ENCODE measurements around the gene BMP2. TPM values are rescaled to one million over a fixed set of nuclear protein-coding genes. Genes with fewer than 3 reads are reported as not detected.

The BMP2 gene
- total RNA-seq, 2 experiments from 2014 or later = not detected

DNA sequence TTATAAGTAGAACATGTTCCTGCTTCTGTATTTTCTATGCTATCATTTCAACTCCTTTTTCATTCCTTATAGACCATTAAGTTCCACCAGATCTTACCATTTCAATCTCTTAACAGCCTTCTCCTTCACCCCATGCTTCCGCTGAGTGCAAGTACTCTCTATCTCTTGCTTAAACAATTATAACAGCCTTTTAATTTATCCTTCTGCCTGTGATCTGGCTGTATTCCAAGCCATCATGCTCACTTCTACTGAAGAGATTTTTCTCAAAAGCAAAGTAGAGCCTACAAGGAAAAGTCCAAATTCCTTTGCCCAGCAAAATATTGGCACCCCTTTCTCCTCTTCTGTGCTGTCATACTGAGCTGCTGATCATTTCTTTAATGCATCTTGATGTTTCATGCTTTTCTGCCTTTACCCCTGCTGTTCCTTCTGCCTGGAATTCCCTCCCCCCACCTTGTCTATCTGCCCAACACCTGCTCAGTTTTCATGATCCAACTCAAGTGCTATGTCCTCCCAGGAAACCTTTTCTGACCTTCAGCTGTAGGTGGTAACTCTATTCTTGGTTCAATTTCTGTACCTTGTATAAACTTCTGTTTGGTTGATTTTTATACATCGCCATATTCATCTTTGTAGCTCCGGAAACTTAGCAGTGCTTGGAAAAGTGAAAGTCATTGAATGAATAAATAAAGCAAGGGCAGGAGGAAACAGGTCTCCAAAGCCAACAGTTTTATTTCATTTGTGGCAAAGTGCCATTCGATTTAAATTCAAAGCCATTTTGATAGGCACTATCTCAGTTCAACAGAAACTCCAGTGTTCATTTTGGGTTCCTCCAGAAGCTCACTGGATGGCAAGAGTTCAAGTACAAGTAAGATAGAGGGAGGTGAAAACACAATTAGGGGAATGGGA lies 10.5 kb upstream of the BMP2 start:
- Mint-ChIP-seq H3K4me3 (no peak overlapping the region), H3K9me3 (peaks cover 6% of the 10 kb centered on the region), H3K36me3 (ENCODE audit: low read depth) (no peaks in the 10 kb centered on the region), H3K4me1 (ENCODE audit: low read depth) (no peaks in the 10 kb centered on the region), H3K27ac (no peak overlapping the region), H3K27me3 (no peaks in the 10 kb centered on the region)
- Histone ChIP-seq H3K4me3 (ENCODE audit: low read length) (no peak overlapping the region), H3K36me3 (ENCODE audit: insufficient read depth, low read length) (no peaks in the 10 kb centered on the region), H3K27ac (ENCODE audit: low read depth in 1 of 2, low read length in 2 of 2) (no peak overlapping the region), H3K9me3 (ENCODE audit: control insufficient read depth in 1 of 2, insufficient read depth in 1 of 2, low read length in 2 of 2) (no peaks in the 10 kb centered on the region), H3K4me1 (ENCODE audit: insufficient read depth, low read length) (no peaks in the 10 kb centered on the region), H3K27me3 (ENCODE audit: control insufficient read depth in 1 of 2, insufficient read depth in 2 of 2, low read length in 2 of 2) (no peaks in the 10 kb centered on the region)
- ChIA-PET POLR2A (no interaction called here), CTCF (interaction anchor here (0.8 kb wide), 1 partner anchor 22 kb away, joined by 3 read pairs; no protein-coding TSS in a partner anchor)
- DNase-seq = no peak
- no peak for ATAC-seq (ENCODE audit: poor library complexity)
- intact Hi-C loops (cut with DNase I, micrococcal nuclease) = no loop called here
- TF ChIP-seq, protein P1, sequence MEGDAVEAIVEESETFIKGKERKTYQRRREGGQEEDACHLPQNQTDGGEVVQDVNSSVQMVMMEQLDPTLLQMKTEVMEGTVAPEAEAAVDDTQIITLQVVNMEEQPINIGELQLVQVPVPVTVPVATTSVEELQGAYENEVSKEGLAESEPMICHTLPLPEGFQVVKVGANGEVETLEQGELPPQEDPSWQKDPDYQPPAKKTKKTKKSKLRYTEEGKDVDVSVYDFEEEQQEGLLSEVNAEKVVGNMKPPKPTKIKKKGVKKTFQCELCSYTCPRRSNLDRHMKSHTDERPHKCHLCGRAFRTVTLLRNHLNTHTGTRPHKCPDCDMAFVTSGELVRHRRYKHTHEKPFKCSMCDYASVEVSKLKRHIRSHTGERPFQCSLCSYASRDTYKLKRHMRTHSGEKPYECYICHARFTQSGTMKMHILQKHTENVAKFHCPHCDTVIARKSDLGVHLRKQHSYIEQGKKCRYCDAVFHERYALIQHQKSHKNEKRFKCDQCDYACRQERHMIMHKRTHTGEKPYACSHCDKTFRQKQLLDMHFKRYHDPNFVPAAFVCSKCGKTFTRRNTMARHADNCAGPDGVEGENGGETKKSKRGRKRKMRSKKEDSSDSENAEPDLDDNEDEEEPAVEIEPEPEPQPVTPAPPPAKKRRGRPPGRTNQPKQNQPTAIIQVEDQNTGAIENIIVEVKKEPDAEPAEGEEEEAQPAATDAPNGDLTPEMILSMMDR (IDR thresholded peaks at IDR 0.05) = no peak

DNA sequence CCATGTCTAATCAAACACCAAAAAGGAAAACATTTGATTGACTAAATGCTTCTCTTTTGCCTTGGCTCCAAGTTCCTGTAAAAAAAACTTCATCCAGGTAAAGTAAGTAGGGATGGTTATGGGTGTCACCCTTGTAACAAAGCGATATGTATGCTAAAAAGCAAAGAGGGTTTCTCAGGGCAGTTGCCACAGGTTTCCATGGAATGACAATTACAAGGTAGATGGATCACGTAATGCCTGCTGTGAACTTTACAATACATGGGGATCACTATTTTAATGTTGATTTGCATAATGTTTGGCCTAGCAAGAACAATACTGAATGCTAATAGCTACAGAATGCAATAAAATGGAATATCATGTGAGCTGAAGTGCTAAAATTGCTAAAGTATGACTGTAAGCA lies 2.9 kb upstream of the BMP2 start:
- ATAC-seq (ENCODE audit: poor library complexity) = no peak
- Mint-ChIP-seq H3K9me3 (no peaks in the 10 kb centered on the region), H3K4me1 (ENCODE audit: low read depth) (no peaks in the 10 kb centered on the region), H3K27ac (no peak overlapping the region), H3K4me3 (no peak overlapping the region), H3K36me3 (ENCODE audit: low read depth) (no peaks in the 10 kb centered on the region), H3K27me3 (peaks cover 47% of the 10 kb centered on the region)
- intact Hi-C loops (cut with DNase I, micrococcal nuclease) = loop anchor here in 1 of 2 experiments (10.0 kb wide), 1 partner anchor 1960 kb away; no protein-coding TSS in a partner anchor
- TF ChIP-seq, protein P1 (IDR thresholded peaks at IDR 0.05) = no peak
- H3K4me1 ChIP-seq (ENCODE audit: insufficient read depth, low read length) = peaks cover 2% of the 10 kb centered on the region
- POLR2A ChIA-PET = no interaction called here
- H3K36me3 ChIP-seq (ENCODE audit: insufficient read depth, low read length) = no peaks in the 10 kb centered on the region
- peaks cover 16 to 31% of the 10 kb centered on the region in 2 experiments for H3K27me3 ChIP-seq (ENCODE audit: control insufficient read depth in 1 of 2, insufficient read depth in 2 of 2, low read length in 2 of 2)
- no peak for DNase-seq
- no peak overlapping the region for H3K27ac ChIP-seq (ENCODE audit: low read depth in 1 of 2, low read length in 2 of 2)
- no peak overlapping the region for H3K4me3 ChIP-seq (ENCODE audit: low read length)
- CTCF ChIA-PET = no interaction called here
- peaks cover 0 to 8% of the 10 kb centered on the region in 2 experiments for H3K9me3 ChIP-seq (ENCODE audit: control insufficient read depth in 1 of 2, insufficient read depth in 1 of 2, low read length in 2 of 2)

DNA sequence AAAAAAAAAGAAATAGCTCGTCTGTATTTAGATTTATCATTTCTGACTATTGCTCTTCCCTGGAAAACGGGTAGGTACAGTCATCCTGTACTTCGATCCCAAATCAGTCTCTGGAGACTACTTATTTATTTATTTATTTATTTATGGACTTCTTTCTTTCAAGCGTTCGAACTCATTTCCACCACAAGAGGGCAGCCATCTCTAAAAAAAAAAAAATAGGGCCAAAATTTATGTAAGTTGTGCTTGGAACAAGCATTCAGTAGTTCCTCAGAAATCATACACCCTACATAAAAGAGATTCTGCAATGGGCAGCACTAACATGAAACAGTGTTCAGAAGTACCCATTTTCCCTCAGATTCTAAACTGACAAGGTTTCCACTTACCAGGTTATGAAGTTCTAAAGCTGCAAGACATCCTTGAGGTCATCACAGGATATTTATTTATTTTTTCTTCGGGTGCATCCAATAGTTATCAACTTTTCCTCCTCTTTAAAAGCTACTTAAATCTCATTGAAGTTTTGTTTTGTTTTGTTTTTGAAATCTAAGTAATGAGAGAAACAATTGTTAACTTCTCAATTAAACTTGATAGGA lies 1.9 kb upstream of the BMP2 start:
- H3K27ac Mint-ChIP-seq = no peak overlapping the region
- Histone ChIP-seq H3K4me3 (ENCODE audit: low read length) (no peak overlapping the region), H3K27me3 (ENCODE audit: control insufficient read depth in 1 of 2, insufficient read depth in 2 of 2, low read length in 2 of 2) (peaks cover 25 to 41% of the 10 kb centered on the region in 2 experiments), H3K36me3 (ENCODE audit: insufficient read depth, low read length) (no peaks in the 10 kb centered on the region), H3K27ac (ENCODE audit: low read depth in 1 of 2, low read length in 2 of 2) (no peak overlapping the region), H3K4me1 (ENCODE audit: insufficient read depth, low read length) (peaks cover 2% of the 10 kb centered on the region), H3K9me3 (ENCODE audit: control insufficient read depth in 1 of 2, insufficient read depth in 1 of 2, low read length in 2 of 2) (peaks cover 0 to 17% of the 10 kb centered on the region in 2 experiments)
- H3K4me3 Mint-ChIP-seq = no peak overlapping the region
- TF ChIP-seq, protein P1 (IDR thresholded peaks at IDR 0.05) = peak; percentile 25
- H3K36me3 Mint-ChIP-seq (ENCODE audit: low read depth) = no peaks in the 10 kb centered on the region
- no peaks in the 10 kb centered on the region for H3K4me1 Mint-ChIP-seq (ENCODE audit: low read depth)
- intact Hi-C loops (cut with DNase I, micrococcal nuclease) = loop anchor here in 1 of 2 experiments (10.0 kb wide), 1 partner anchor 1959 kb away; no protein-coding TSS in a partner anchor
- ChIA-PET POLR2A (no interaction called here), CTCF (no interaction called here)
- peaks cover 51% of the 10 kb centered on the region for H3K27me3 Mint-ChIP-seq
- DNase-seq (peak in 2 of 14 experiments; percentile 12 to 14), ATAC-seq (ENCODE audit: poor library complexity) (no peak)
- no peaks in the 10 kb centered on the region for H3K9me3 Mint-ChIP-seq

Data from CD4-positive, alpha-beta T cell (primary cell).